Neural cell (in vitro differentiated cells): ENCODE data around the gene SMIM10L2A. TPM values are rescaled to one million over a fixed set of nuclear protein-coding genes. Genes with fewer than 3 reads are reported as not detected.

Source experiments
- H2AFZ ChIP-seq: fragments of 200-600, 300-800 bp; sonication (generic), shearing (Covaris generic); 2 replicates; pipeline ENCODE4 v1.6.0; 2014; ENCODE audit warnings: low read depth, mild to moderate bottlenecking, antibody characterized with exemption, low read length, moderate library complexity
- H3F3A ChIP-seq: fragments of 200-600 bp; shearing (Covaris generic); 2 replicates; pipeline ENCODE4 v1.6.1; 2016; ENCODE audit warnings: mild to moderate bottlenecking, moderate library complexity, mixed read lengths, antibody characterized with exemption, low read length; ENCODE audit not compliant: insufficient read depth, poor library complexity, severe bottlenecking
- H3K27ac ChIP-seq: fragments of 200-600, 300-800 bp; sonication (generic), shearing (Covaris generic); 2 replicates; pipeline ENCODE4 v1.5.1; 2014; ENCODE audit warnings: mild to moderate bottlenecking, low read length, moderate library complexity
- H3K27me3 ChIP-seq: fragments of 300-800, 200-600 bp; sonication (generic), shearing (Covaris generic); 2 replicates; pipeline ENCODE4 v1.6.0; 2014; ENCODE audit warnings: mild to moderate bottlenecking, low read depth, low read length, moderate library complexity; ENCODE audit not compliant: insufficient read depth
- H3K36me3 ChIP-seq: fragments of 300-800, 200-600 bp; sonication (generic), shearing (Covaris generic); 2 replicates; pipeline ENCODE4 v1.5.1; 2014; ENCODE audit warnings: mild to moderate bottlenecking, antibody characterized with exemption, low read length, moderate library complexity; ENCODE audit not compliant: insufficient read depth
- H3K4me2 ChIP-seq: fragments of 300-800, 200-600 bp; sonication (generic), shearing (Covaris generic); 2 replicates; pipeline ENCODE4 v1.6.0; 2014; ENCODE audit warnings: mild to moderate bottlenecking, low read length
- H3K4me3 ChIP-seq: fragments of 300-800, 200-600 bp; sonication (generic), shearing (Covaris generic); 2 replicates; pipeline ENCODE4 v1.5.1; 2014; ENCODE audit warnings: mild to moderate bottlenecking, low read length, moderate library complexity
- H3K79me2 ChIP-seq: fragments of 200-600 bp; shearing (Covaris generic); replicated peaks from 2 replicates; pipeline ENCODE4 v1.6.0; 2014; ENCODE audit warnings: mild to moderate bottlenecking, low read length, moderate library complexity; ENCODE audit not compliant: insufficient read depth
- H3K9ac ChIP-seq: fragments of 300-800, 200-600 bp; sonication (generic), shearing (Covaris generic); 2 replicates; pipeline ENCODE4 v1.6.1; 2016; ENCODE audit warnings: mild to moderate bottlenecking, low read length, mixed read lengths
- H3K9me2 ChIP-seq: fragments of 200-600 bp; shearing (Covaris generic); 2 replicates; pipeline ENCODE4 v1.6.1; 2016; ENCODE audit warnings: mild to moderate bottlenecking, low read length, mixed read lengths; ENCODE audit not compliant: insufficient read depth
- H3K9me3 ChIP-seq: fragments of 200-600, 300-800 bp; sonication (generic), shearing (Covaris generic); 2 replicates; pipeline ENCODE4 v1.6.1; 2016; ENCODE audit warnings: mild to moderate bottlenecking, mixed run types, low read length, moderate library complexity, mixed read lengths
- H4K20me1 ChIP-seq: fragments of 200-600 bp; shearing (Covaris generic); 2 replicates; pipeline ENCODE4 v1.6.1; 2016; ENCODE audit warnings: mild to moderate bottlenecking, mixed run types; ENCODE audit not compliant: insufficient read depth
- CTCF ChIP-seq: fragments of 450-650 bp; IDR thresholded peaks from 2 replicates; pipeline ENCODE4 v1.5.1; 2014; ENCODE audit warnings: antibody characterized with exemption, mild to moderate bottlenecking, moderate library complexity; ENCODE audit not compliant: poor library complexity, severe bottlenecking
- EP300 ChIP-seq: fragments of 450-650 bp; conservative IDR thresholded peaks from 2 replicates; pipeline ENCODE4 v1.6.1; 2014; ENCODE audit warnings: antibody characterized with exemption, mild to moderate bottlenecking, moderate library complexity; ENCODE audit not compliant: poor library complexity, severe bottlenecking
- EZH2 ChIP-seq: fragments of 200-600, 300-800 bp; shearing (Covaris generic), sonication (generic); IDR thresholded peaks from 2 replicates; pipeline ENCODE4 v1.6.1; 2014; ENCODE audit warnings: antibody characterized with exemption, low read length, borderline replicate concordance, mild to moderate bottlenecking; ENCODE audit not compliant: insufficient read depth, poor library complexity, severe bottlenecking
- MXI1 ChIP-seq: fragments of 450-650 bp; conservative IDR thresholded peaks from 2 replicates; pipeline ENCODE4 v1.6.1; 2014; ENCODE audit warnings: antibody characterized with exemption, mild to moderate bottlenecking; ENCODE audit not compliant: poor library complexity, severe bottlenecking
- POLR2AphosphoS5 ChIP-seq: IDR thresholded peaks from 2 replicates; pipeline ENCODE4 v1.6.1; 2012
- RAD21 ChIP-seq: fragments of 450-650 bp; conservative IDR thresholded peaks from 2 replicates; pipeline ENCODE4 v1.6.1; 2014; ENCODE audit warnings: antibody characterized with exemption, mild to moderate bottlenecking, moderate library complexity
- REST ChIP-seq: IDR thresholded peaks from 2 replicates; pipeline ENCODE4 v1.6.1; 2012; ENCODE audit warnings: borderline replicate concordance
- SMC3 ChIP-seq: fragments of 450-650 bp; conservative IDR thresholded peaks from 2 replicates; pipeline ENCODE4 v1.6.1; 2014; ENCODE audit warnings: antibody characterized with exemption, mild to moderate bottlenecking, moderate library complexity; ENCODE audit not compliant: poor library complexity
- TAF1 ChIP-seq: IDR thresholded peaks from 2 replicates; pipeline ENCODE4 v1.6.1; 2012; ENCODE audit warnings: low read depth
- polyA minus RNA-seq: library from RNA; depleted of rRNA, polyadenylated mRNA; stranded (reverse); fragments of >200 nt; gene quantifications from 2 replicates; pipeline ENCODE4 v1.2.3, GENCODE V29; 2014
- polyA plus RNA-seq: library from polyadenylated mRNA; depleted of rRNA; stranded (reverse); fragments of >200 nt; gene quantifications from 2 replicates; pipeline ENCODE4 v1.2.3, GENCODE V29; 2014

Gene SMIM10L2A
- polyA plus RNA-seq (4.7 and 5.4 TPM in 2 replicates), polyA minus RNA-seq (10.0 and 11.7 TPM in 2 replicates)

DNA sequence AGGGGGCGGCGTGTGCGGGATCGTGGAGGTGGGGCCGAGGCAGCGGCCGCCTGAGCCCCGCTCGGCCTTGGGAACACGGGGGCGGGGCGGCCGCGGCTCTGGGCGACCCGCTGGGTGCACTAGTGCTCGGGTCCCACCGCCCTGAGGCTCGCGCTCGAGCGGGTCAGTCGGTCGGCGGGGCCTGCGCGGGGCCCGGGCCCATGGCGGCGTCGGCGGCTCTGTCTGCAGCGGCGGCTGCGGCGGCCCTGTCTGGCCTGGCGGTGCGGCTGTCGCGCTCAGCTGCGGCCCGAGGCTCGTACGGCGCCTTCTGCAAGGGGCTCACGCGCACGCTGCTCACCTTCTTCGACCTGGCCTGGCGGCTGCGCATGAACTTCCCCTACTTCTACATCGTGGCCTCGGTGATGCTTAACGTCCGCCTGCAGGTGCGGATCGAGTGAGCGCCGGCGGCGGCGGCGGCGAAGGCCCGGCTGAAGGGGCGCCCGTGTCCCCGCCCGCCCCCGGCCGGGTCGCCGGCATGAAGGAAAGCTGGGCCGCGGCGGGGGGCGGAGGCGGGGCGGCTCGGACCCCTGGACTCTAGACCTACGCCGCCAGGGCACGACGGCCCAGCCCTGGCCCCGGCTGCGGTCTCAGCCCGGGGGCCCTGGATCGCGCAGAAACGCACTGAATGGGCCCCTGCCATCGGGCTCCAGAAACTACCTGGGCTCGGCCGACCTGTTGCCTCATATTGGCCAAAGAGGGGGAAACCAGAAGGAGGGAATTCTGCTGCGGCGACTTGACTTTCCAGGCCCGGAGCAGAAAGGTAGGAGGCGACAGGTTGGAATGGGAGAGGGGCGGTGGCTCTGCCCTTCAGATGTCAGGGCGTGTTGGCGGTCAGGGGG is at the start of gene SMIM10L2A:
TSS of gene SMIM10L2A (plus strand) at position 13 of the 878 bp plus-strand sequence. CDS start at position 201, 188 bp downstream.
- Histone ChIP-seq H3K9me3 (no peaks in the 10 kb centered on the region), H3K9ac (peak within 1 kb of the TSS; percentile 54), H2AFZ (no peak within 1 kb of the TSS), H3K79me2 (no peaks in the 10 kb centered on the region), H3K4me3 (peak within 1 kb of the TSS; percentile 65), H3K36me3 (no peaks in the 10 kb centered on the region), H3K4me2 (no peak within 1 kb of the TSS), H3K27me3 (no peaks in the 10 kb centered on the region), H3K9me2 (no peaks in the 10 kb centered on the region), H3K27ac (no peak within 1 kb of the TSS), H3F3A (no peaks in the 10 kb centered on the region), H4K20me1 (no peaks in the 10 kb centered on the region)
- TF ChIP-seq MXI1 (peak; percentile 37), EP300 (no peak), SMC3 (no peak)

DNA sequence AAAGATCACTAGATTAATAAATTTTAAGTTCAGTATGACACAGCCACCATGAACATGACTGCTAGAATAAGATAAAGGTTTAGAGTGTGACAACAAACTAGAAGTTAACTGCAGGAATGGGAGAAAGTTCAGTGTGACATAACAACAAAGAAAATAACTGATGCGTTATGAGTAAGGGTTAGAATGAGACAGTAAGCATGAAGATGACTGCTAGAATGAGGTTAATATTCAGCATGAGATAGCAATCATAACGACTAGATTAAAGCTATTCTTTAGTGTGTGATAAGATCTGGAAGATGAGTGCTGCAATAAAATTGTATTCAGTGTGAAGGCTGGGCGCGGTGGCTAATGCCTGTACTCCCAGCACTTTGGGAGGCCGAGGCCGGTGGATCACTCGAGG is 48.4 kb upstream of the SMIM10L2A start:
- H3K9me2 ChIP-seq: no peaks in the 10 kb centered on the region
- no peaks in the 10 kb centered on the region for H3K27me3 ChIP-seq
- no peak overlapping the region for H2AFZ ChIP-seq
- H3F3A ChIP-seq: no peaks in the 10 kb centered on the region
- no peak overlapping the region for H3K9ac ChIP-seq
- H3K9me3 ChIP-seq: no peaks in the 10 kb centered on the region
- no peak overlapping the region for H3K27ac ChIP-seq
- no peaks in the 10 kb centered on the region for H3K36me3 ChIP-seq
- TF ChIP-seq POLR2AphosphoS5 (no peak), EP300 (no peak), EZH2 (no peak), RAD21 (no peak), CTCF (no peak), TAF1 (no peak), REST (no peak), MXI1 (no peak), SMC3 (no peak)
- H3K4me3 ChIP-seq: no peak overlapping the region
- H4K20me1 ChIP-seq: no peaks in the 10 kb centered on the region
- H3K79me2 ChIP-seq: no peaks in the 10 kb centered on the region
- H3K4me2 ChIP-seq: no peak overlapping the region
